ENCODE results near the gene LUM. TPM values are rescaled to one million over a fixed set of nuclear protein-coding genes. Genes with fewer than 3 reads are reported as not detected.

Gene LUM
- polyA plus RNA-seq: not detected

- H3K4me1 Mint-ChIP-seq: no peaks in the 10 kb centered on the region
- peaks cover 0 to 2% (median 0%) of the 10 kb centered on the region in 6 donors for H3K9me3 Mint-ChIP-seq
- no peak for DNase-seq
- H3K36me3 Mint-ChIP-seq: no peaks in the 10 kb centered on the region
- no peak within 1 kb of the TSS for H3K4me3 Mint-ChIP-seq
- H3K27ac Mint-ChIP-seq: no peak within 1 kb of the TSS
- peaks cover 0 to 2% (median 0%) of the 10 kb centered on the region in 3 donors for H3K27me3 Mint-ChIP-seq (ENCODE audit: low read depth in 3 of 3)
These were observed at the start of gene LUM for GRCh38 chr12:91111366-91112325. Gene LUM (minus strand): TSS chr12:91111494. CDS start chr12:91108979, 2,515 bp downstream.

GRCh38 chr12:91161009-91161408 is 49.7 kb upstream of the LUM start:
- H3K4me3 Mint-ChIP-seq: no peak overlapping the region
- no peaks in the 10 kb centered on the region for H3K4me1 Mint-ChIP-seq
- H3K36me3 Mint-ChIP-seq: no peaks in the 10 kb centered on the region
- DNase-seq: no peak
- no peak overlapping the region for H3K27ac Mint-ChIP-seq
- H3K27me3 Mint-ChIP-seq (ENCODE audit: low read depth in 3 of 3): no peaks in the 10 kb centered on the region
- no peaks in the 10 kb centered on the region for H3K9me3 Mint-ChIP-seq

DNA sequence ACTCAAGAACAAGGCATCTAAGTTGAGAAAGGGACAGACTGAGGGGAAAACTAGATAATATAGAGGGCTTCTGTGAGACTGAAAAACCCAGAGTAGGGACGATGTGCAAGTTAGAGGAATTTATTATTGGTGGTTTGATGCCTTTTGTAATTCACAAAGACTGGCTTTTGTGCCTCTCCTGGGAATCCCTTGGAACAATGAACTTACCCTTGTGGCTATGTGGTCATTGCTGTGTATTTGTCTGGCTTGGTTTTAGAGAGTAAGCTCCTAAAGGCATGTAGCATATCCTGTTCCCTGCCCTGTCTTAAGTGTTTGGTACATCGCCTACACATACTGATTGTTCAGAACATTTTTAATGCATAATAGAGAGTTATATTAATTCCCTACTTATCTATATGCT is 44.7 kb upstream of the LUM start:
- H3K4me3 Mint-ChIP-seq: no peak overlapping the region
- H3K9me3 Mint-ChIP-seq: no peaks in the 10 kb centered on the region
- no peaks in the 10 kb centered on the region for H3K4me1 Mint-ChIP-seq
- no peak overlapping the region for H3K27ac Mint-ChIP-seq
- H3K36me3 Mint-ChIP-seq: no peaks in the 10 kb centered on the region
- no peak for DNase-seq
- no peaks in the 10 kb centered on the region for H3K27me3 Mint-ChIP-seq (ENCODE audit: low read depth in 3 of 3)

DNA sequence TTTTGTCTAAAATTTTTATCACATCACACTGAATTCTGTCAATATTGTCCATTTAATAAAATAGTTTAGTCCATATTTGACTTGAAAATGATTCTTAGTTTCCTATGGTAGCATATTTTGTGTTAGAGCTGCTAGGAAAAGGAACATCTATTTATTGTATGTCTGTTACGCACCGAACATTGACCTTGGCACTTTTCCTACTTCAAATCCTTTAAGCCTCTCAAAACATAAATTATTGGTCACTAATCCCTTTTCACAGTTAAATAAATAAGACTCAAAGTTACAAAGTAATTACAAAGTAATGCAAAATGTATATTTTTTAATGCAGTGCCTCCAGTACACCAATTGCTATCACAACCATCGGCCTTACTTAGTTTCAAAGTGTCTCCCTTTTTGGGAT is 42.8 kb upstream of the LUM start:
- H3K4me3 Mint-ChIP-seq: no peak overlapping the region
- peaks cover 0 to 5% (median 0%) of the 10 kb centered on the region in 6 donors for H3K9me3 Mint-ChIP-seq
- no peaks in the 10 kb centered on the region for H3K36me3 Mint-ChIP-seq
- peaks cover 0 to 2% (median 0%) of the 10 kb centered on the region in 3 donors for H3K27me3 Mint-ChIP-seq (ENCODE audit: low read depth in 3 of 3)
- H3K4me1 Mint-ChIP-seq: no peaks in the 10 kb centered on the region
- DNase-seq: no peak
- no peak overlapping the region for H3K27ac Mint-ChIP-seq

DNA sequence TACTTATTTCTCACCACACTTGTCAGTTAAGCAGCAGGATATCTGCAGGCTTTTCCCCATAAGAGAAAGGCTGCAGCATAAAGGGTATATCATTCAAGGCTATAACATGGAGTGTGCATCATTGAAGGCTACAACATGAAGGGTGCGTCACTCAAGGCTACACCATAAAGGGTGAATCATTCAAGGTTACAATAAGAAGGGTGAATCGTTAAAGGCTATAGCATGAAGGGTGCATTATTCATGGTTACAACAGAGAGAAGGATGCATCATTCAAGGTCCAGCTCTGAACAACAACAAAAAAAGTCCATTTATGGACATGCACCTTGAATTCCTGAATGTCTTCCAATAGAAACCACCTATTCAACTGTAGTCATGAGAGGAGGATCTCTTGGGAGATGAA is 32.8 kb upstream of the LUM start:
- no peak overlapping the region for H3K4me3 Mint-ChIP-seq
- peaks cover 0 to 6% (median 0%) of the 10 kb centered on the region in 3 donors for H3K27me3 Mint-ChIP-seq (ENCODE audit: low read depth in 3 of 3)
- no peaks in the 10 kb centered on the region for H3K36me3 Mint-ChIP-seq
- no peak for DNase-seq
- no peak overlapping the region for H3K27ac Mint-ChIP-seq
- peaks cover 0 to 7% (median 2%) of the 10 kb centered on the region in 6 donors for H3K9me3 Mint-ChIP-seq
- H3K4me1 Mint-ChIP-seq: no peaks in the 10 kb centered on the region

DNA sequence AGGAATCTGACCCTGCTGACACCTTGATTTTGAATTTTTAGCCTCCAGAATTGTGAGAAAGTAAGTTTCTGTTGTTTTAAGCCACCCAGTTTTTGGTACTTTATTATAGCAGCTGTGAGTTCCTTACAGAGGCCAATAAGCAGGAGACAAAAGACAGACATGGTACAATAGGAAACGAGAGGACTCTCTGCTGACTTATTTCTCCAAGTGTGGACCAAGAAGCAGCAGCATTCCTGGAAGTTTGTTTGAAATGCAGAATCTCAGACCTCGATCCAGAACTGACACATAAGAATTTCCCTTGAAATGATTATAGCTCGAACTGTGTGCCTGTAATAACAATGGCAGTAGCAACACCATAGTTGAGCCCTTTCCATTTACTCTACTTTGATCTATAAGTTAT is 31.9 kb upstream of the LUM start:
- peaks cover 0 to 5% (median 2%) of the 10 kb centered on the region in 6 donors for H3K9me3 Mint-ChIP-seq
- DNase-seq: no peak
- H3K4me3 Mint-ChIP-seq: no peak overlapping the region
- no peaks in the 10 kb centered on the region for H3K36me3 Mint-ChIP-seq
- H3K27me3 Mint-ChIP-seq (ENCODE audit: low read depth in 3 of 3): peaks cover 0 to 4% (median 0%) of the 10 kb centered on the region in 3 donors
- H3K4me1 Mint-ChIP-seq: no peaks in the 10 kb centered on the region
- H3K27ac Mint-ChIP-seq: no peak overlapping the region

DNA sequence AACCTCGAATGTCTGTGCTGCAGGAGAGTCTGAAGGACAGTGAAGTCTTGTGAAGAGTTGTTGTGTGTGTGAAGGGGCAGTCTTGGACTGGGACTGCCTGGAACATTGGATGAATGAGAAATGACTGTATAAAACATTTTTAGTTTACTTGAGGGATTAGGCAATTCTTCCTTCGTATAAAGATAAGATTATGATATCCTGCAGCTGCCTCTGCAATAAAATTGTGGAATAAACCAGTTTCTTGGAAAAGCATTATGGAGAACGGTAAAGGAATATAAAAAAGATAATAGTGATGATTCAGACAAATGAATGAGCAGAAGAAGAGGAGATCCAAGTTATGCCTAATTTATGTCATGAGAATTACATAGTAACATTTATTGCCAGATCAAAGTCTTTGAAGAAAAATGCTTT is 30.9 kb upstream of the LUM start:
- no peak overlapping the region for H3K27ac Mint-ChIP-seq
- H3K27me3 Mint-ChIP-seq (ENCODE audit: low read depth in 3 of 3): peaks cover 0 to 4% (median 0%) of the 10 kb centered on the region in 3 donors
- no peaks in the 10 kb centered on the region for H3K36me3 Mint-ChIP-seq
- H3K9me3 Mint-ChIP-seq: peaks cover 0 to 5% (median 2%) of the 10 kb centered on the region in 6 donors
- H3K4me3 Mint-ChIP-seq: no peak overlapping the region
- DNase-seq: no peak
- H3K4me1 Mint-ChIP-seq: no peaks in the 10 kb centered on the region

- Mint-ChIP-seq H3K27ac (no peak overlapping the region), H3K36me3 (no peaks in the 10 kb centered on the region), H3K4me1 (no peaks in the 10 kb centered on the region), H3K27me3 (ENCODE audit: low read depth in 3 of 3) (no peaks in the 10 kb centered on the region), H3K4me3 (no peak overlapping the region), H3K9me3 (peaks cover 0 to 5% (median 1%) of the 10 kb centered on the region in 6 donors)
- DNase-seq: no peak
These were observed 29.0 kb upstream of the LUM start for GRCh38 chr12:91140026-91140931.

DNA sequence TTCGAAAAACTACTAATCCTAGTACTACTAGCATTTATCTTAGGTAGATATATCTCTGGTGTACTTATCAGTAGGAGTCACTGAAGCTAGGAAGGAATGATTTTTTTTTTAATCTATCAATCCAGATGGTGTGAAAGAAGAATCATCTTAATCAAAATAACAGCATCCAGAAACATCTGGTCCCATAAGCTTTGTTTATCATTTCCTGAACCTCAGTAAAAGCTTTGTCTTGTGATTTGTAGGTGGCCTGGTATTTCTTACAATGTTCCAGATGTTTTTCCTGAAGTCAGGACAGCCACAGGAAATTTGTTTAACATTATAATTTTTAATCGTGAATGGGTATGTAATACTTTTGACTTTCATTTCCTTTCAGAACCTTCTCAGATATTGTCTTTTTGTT is 28.0 kb upstream of the LUM start:
- H3K4me3 Mint-ChIP-seq: no peak overlapping the region
- H3K9me3 Mint-ChIP-seq: peaks cover 0 to 5% (median 1%) of the 10 kb centered on the region in 6 donors
- no peaks in the 10 kb centered on the region for H3K27me3 Mint-ChIP-seq (ENCODE audit: low read depth in 3 of 3)
- DNase-seq: no peak
- H3K4me1 Mint-ChIP-seq: no peaks in the 10 kb centered on the region
- H3K27ac Mint-ChIP-seq: no peak overlapping the region
- no peaks in the 10 kb centered on the region for H3K36me3 Mint-ChIP-seq

DNA sequence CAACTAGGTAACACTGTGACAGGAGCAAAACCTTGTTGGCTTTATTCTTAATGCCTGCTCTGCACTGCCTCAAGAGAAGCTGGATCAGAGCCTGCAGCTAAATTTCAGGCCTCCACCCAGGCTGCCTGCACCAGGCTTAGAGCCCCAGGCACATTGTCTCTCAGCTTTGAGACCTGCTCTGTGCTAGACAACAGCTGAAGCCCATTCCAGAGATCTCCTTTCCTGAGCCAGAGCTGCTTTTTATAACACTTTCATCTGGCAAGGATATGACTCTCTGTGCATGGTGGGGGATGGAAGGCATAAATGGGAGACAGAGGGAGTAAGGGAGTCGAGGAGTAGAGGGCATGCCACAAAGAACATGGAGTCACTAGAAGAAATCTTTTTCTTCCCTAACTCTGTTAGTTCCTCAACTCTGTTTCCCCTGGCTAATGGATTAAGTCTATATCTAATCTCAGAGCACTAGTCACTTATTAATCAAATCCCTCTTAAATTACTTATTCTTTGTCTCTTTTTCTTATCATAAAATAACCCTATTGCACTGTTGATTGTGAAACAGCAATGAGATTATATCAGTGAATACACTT is 27.1 kb upstream of the LUM start:
- no peak for DNase-seq
- Mint-ChIP-seq H3K4me3 (no peak overlapping the region), H3K4me1 (no peaks in the 10 kb centered on the region), H3K27ac (no peak overlapping the region), H3K9me3 (peaks cover 0 to 5% (median 1%) of the 10 kb centered on the region in 6 donors), H3K36me3 (no peaks in the 10 kb centered on the region), H3K27me3 (ENCODE audit: low read depth in 3 of 3) (no peaks in the 10 kb centered on the region)

DNA sequence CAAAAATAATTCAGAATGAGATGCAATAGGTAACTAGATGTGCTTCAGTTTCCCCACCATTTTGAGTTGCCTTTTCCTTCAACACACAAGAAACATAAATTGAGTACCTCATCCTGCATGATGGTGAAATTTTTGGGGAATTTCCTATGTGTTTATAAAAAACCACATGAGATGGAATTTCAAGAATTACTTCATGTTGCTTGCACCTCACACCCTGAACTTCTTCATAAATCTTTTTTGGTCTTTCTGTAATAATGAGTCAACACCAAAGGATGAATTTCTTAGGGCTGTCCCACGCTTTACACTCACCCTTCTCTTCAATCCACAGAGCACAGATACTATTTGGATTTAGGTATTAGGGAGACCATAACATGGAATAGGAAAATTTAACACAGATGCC is 22.6 kb upstream of the LUM start:
- Mint-ChIP-seq H3K27me3 (ENCODE audit: low read depth in 3 of 3) (peaks cover 0 to 2% (median 0%) of the 10 kb centered on the region in 3 donors), H3K27ac (no peak overlapping the region), H3K4me1 (no peaks in the 10 kb centered on the region), H3K36me3 (no peaks in the 10 kb centered on the region), H3K4me3 (no peak overlapping the region), H3K9me3 (peaks cover 0 to 4% (median 0%) of the 10 kb centered on the region in 6 donors)
- no peak for DNase-seq

DNA sequence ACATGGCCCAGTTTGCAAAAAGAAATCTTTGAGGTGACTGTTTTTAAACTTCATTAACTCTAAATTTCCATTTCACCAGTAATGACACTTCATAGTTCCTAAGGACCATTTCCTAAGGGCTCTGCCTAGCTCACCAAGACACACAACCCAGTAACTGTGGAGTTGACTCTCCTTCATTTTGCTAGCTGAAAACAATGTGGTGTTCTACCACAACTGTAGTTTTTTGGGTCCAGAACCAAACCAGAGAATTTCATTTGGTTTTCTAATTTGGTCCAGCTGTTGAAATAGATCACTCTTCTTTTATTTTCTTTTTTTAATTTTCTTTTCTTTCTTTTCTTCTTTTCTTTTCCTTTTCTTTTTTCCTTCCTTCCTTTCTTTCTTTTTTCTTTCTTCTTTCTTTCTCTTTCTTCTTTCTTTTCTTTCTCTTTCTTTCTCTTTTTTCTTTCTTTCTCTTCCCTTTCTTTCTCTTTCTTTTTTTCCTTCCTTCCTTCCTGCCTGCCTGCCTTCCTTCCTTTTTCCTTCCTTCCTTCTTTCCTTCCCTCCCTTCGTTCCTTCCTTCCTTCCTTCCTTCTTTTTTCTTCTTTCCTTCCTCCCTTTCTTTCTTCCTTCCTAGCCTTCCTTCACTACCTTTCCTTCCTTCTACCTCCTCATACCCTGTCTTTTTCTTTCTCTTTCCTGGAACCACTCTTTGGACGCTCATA is 18.5 kb upstream of the LUM start:
- DNase-seq: no peak

DNA sequence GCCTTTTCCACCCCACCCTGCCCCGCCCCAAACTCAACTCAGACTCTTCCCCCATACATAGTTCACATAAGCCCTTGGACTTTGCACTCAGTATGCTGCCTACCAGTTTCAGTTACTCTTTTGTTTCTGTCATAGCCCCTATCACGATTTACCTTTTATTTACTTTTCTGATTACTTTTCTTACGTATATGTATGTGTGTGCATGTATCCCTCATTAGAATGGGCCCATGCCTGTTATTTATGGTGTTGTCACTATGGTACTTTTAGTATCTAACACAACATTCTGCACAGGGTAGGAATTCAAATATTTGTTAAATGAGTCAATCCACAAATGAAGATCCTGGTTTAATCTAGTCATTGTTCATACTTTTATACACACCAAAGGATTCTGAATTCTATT is 16.5 kb upstream of the LUM start:
- Mint-ChIP-seq H3K9me3 (peaks cover 0 to 4% (median 3%) of the 10 kb centered on the region in 6 donors), H3K36me3 (no peaks in the 10 kb centered on the region), H3K27ac (no peak overlapping the region), H3K27me3 (ENCODE audit: low read depth in 3 of 3) (peaks cover 0 to 3% (median 2%) of the 10 kb centered on the region in 3 donors), H3K4me3 (no peak overlapping the region), H3K4me1 (no peaks in the 10 kb centered on the region)
- no peak for DNase-seq

More for the DNA sequence above, 18.5 kb upstream of the LUM start:
- Mint-ChIP-seq H3K36me3 (no peaks in the 10 kb centered on the region), H3K9me3 (peaks cover 0 to 4% (median 3%) of the 10 kb centered on the region in 6 donors), H3K27me3 (ENCODE audit: low read depth in 3 of 3) (peaks cover 0 to 3% (median 2%) of the 10 kb centered on the region in 3 donors), H3K27ac (no peak overlapping the region), H3K4me3 (no peak overlapping the region), H3K4me1 (no peaks in the 10 kb centered on the region)

All from immature natural killer cell (primary cell).